Uterus (tissue), 2 donors: ENCODE data around the gene HIPK2.

Experiments
- POLR2A ChIP-seq, 2 donors: fragments of 450-650 bp; IDR thresholded peaks; one replicate each; pipeline ENCODE4 v1.6.1; 2016; ENCODE audit warnings: antibody characterized with exemption in 2 of 2, mild to moderate bottlenecking in 1 of 2, moderate library complexity in 1 of 2
- TF ChIP-seq, protein P1 (sequence below), 4 experiments: fragments of 200-600 bp in 2 of 4; fragments of 450-650 bp in 2 of 4; sonication (generic) in 2 of 4; IDR thresholded peaks; one replicate each; pipeline ENCODE4 v1.5.1; 2016 to 2019; ENCODE audit warnings: antibody characterized with exemption in 4 of 4, mild to moderate bottlenecking in 2 of 4, moderate library complexity in 1 of 4

DNA sequence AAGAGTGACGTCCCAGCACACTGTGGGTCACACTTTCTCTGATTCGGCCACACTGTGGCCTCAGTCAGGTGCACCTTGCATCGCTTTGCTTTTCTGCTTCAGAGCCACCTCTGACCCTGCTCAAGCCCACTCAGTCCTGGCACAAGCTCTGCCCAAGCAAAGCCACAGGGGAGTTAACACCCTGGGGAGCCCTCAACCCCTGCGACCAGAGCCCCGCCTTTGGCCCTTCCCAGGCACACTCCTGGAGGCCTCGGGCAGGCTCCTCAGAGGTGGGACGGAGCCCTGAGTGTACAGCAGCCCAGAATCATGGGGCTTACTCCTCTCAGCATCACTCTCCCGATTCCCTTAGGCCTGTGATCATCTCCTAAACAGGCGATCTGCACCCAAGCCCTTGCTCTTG, 71.0 kb downstream of the HIPK2 start:
- TF ChIP-seq, protein P1, sequence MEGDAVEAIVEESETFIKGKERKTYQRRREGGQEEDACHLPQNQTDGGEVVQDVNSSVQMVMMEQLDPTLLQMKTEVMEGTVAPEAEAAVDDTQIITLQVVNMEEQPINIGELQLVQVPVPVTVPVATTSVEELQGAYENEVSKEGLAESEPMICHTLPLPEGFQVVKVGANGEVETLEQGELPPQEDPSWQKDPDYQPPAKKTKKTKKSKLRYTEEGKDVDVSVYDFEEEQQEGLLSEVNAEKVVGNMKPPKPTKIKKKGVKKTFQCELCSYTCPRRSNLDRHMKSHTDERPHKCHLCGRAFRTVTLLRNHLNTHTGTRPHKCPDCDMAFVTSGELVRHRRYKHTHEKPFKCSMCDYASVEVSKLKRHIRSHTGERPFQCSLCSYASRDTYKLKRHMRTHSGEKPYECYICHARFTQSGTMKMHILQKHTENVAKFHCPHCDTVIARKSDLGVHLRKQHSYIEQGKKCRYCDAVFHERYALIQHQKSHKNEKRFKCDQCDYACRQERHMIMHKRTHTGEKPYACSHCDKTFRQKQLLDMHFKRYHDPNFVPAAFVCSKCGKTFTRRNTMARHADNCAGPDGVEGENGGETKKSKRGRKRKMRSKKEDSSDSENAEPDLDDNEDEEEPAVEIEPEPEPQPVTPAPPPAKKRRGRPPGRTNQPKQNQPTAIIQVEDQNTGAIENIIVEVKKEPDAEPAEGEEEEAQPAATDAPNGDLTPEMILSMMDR (IDR thresholded peaks at IDR 0.05) = no peak
- no peak for TF ChIP-seq POLR2A (IDR thresholded peaks at IDR 0.05)
